PC-3 (cell line): ENCODE measurements around the gene CHPF2. TPM values are rescaled to one million over a fixed set of nuclear protein-coding genes. Genes with fewer than 3 reads are reported as not detected.

Experiments
- ATAC-seq: fragments of 200-7000 bp; cut with Tn5 transposase; 2 replicates; pipeline ENCODE4 v1.9.1; 2020; ENCODE audit warnings: mild to moderate bottlenecking, moderate library complexity
- BruUV-seq: library from RNA; stranded (reverse); fragments of 400-500 nt; replicated peaks from 2 replicates; lab custom pipeline; 2021; lab: Mats Ljungman, UMichigan
- CTCF ChIA-PET: fragments of 300-600 bp; sonication (Branson Sonifier 250); formaldehyde crosslinking; loops from one replicate; lab custom pipeline; 2022; ENCODE audit warnings: antibody characterized with exemption; lab: Charles Lee
- POLR2A ChIA-PET: fragments of 300-600 bp; sonication (Branson Sonifier 250); formaldehyde crosslinking; loops from one replicate; lab custom pipeline; 2022; ENCODE audit warnings: antibody characterized with exemption; ENCODE audit not compliant: unreplicated experiment; lab: Charles Lee
- DNase-seq: peaks from one replicate; pipeline ENCODE4 v3.0.0-alpha.2; 2015
- H2AFZ ChIP-seq: fragments of 300-600 bp; sonication (generic); 2 replicates; pipeline ENCODE4 v1.6.0; 2016; ENCODE audit warnings: antibody characterized with exemption, low read length
- H3F3A ChIP-seq: fragments of 300-600 bp; sonication (generic); one replicate; pipeline ENCODE4 v1.6.0; 2017; ENCODE audit warnings: antibody characterized with exemption, low read length, control low read depth, mild to moderate bottlenecking; ENCODE audit not compliant: unreplicated experiment
- H3K27ac ChIP-seq: fragments of 300-600 bp; sonication (generic); 2 replicates; pipeline ENCODE4 v1.5.1; 2016; ENCODE audit warnings: mild to moderate bottlenecking, low read length
- H3K27me3 ChIP-seq: fragments of 300-600 bp; sonication (generic); 2 replicates; pipeline ENCODE4 v1.6.1; 2016; ENCODE audit warnings: low read length, mixed read lengths
- H3K36me3 ChIP-seq: fragments of 300-600 bp; sonication (generic); 2 replicates; pipeline ENCODE4 v1.6.1; 2016; ENCODE audit warnings: low read depth, mixed run types, low read length, mixed read lengths
- H3K4me1 ChIP-seq: fragments of 300-600 bp; sonication (generic); 2 replicates; pipeline ENCODE4 v1.5.1; 2016; ENCODE audit warnings: low read length; ENCODE audit not compliant: insufficient read depth
- H3K4me2 ChIP-seq: fragments of 300-600 bp; sonication (generic); 2 replicates; pipeline ENCODE4 v1.6.0; 2016; ENCODE audit warnings: low read length
- H3K4me3 ChIP-seq: fragments of 300-600 bp; sonication (generic); 2 replicates; pipeline ENCODE4 v1.5.1; 2016; ENCODE audit warnings: mild to moderate bottlenecking, low read length, mixed read lengths
- H3K79me2 ChIP-seq: fragments of 300-600 bp; sonication (generic); 2 replicates; pipeline ENCODE4 v1.6.1; 2017; ENCODE audit warnings: low read length, mixed read lengths
- H3K9ac ChIP-seq: fragments of 300-600 bp; sonication (generic); 2 replicates; pipeline ENCODE4 v1.6.0; 2016; ENCODE audit warnings: mild to moderate bottlenecking, low read length
- H3K9me2 ChIP-seq: fragments of 300-600 bp; sonication (generic); replicated peaks from 2 replicates; pipeline ENCODE4 v1.6.1; 2016; ENCODE audit warnings: mixed run types, low read length, mixed read lengths
- H3K9me3 ChIP-seq: fragments of 300-600 bp; sonication (generic); 2 replicates; pipeline ENCODE4 v1.6.1; 2016; ENCODE audit warnings: low read length, mixed read lengths
- H4K20me1 ChIP-seq: fragments of 300-600 bp; sonication (generic); 2 replicates; pipeline ENCODE4 v1.6.1; 2016; ENCODE audit warnings: low read length, mixed read lengths
- EZH2 ChIP-seq: fragments of 300-600 bp; sonication (generic); IDR thresholded peaks from one replicate; pipeline ENCODE4 v1.6.1; 2017; ENCODE audit warnings: antibody characterized with exemption, mild to moderate bottlenecking, low read length; ENCODE audit not compliant: unreplicated experiment
- EZH2phosphoT487 ChIP-seq: fragments of 300-600 bp; sonication (generic); IDR thresholded peaks from 2 replicates; pipeline ENCODE4 v1.6.1; 2018; ENCODE audit warnings: mild to moderate bottlenecking, antibody characterized with exemption, low read length, borderline replicate concordance
- intact Hi-C: fragments of 100-400 bp; cut with micrococcal nuclease; formaldehyde crosslinking; loops from 2 replicates; pipeline ENCODE4 v1.9.0; 2023
- total RNA-seq: library from RNA; depleted of rRNA; stranded (reverse); fragments of >200 nt; gene quantifications from 2 replicates; pipeline ENCODE4 v1.2.3, GENCODE V29; 2014
- TF ChIP-seq, protein P1 (sequence below): fragments of 300-600 bp; sonication (generic); conservative IDR thresholded peaks from 2 replicates; pipeline ENCODE4 v1.5.1; 2017; ENCODE audit warnings: antibody characterized with exemption, low read depth, mild to moderate bottlenecking, low read length

The CHPF2 gene
- total RNA-seq, 1 experiment from 2014 or later = 30.1 TPM

DNA sequence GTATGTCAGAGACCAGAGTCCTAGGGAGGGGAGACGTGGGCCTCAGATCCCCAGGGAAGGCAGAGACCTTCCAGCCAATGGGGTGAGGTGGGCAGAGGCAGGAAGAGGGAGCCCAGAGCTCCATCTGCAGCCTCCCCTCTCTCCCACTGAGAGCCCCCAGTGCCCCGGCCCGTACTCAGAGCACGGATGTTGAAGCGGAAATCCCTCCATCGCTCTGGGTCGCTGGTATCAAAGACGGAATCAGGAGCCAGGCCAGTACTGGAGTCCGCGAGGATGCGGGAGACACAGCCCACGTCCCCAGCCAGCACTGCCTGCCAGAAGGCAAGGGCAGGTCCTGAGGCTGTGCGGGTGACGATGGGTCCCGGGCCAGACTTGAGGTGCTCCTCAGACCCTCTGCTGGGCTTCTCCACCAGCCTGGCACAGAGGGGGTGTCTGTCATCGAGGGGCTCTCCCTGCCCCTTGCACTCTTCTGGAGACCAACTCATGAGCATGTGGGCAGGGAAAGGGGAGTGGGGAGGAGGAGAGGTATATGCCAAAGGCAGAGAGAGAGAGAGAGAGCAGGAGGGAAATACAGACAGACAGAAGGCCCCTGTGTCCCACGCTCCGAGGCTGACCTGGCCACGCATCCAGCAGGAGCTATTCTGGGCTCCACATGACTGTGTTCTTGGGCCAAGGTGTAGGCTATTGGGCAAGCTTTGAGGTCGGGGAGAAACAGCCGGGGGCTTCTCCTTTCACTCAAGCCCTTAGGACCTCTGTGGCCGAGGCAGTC is 45.5 kb upstream of the CHPF2 start, which contains the start of gene ASB10:
Gene ASB10 (minus strand): TSS at position 611 of the 769 bp plus-strand sequence. CDS start 120 bp downstream, at position 491.
- Histone ChIP-seq H3K9ac (no peak within 1 kb of the TSS), H3K4me2 (no peak within 1 kb of the TSS), H2AFZ (no peak within 1 kb of the TSS), H3K27ac (no peak within 1 kb of the TSS), H3K9me2 (no peaks in the 10 kb centered on the region), H3K4me1 (no peaks in the 10 kb centered on the region), H3K4me3 (no peak within 1 kb of the TSS), H3F3A (no peaks in the 10 kb centered on the region), H3K79me2 (no peaks in the 10 kb centered on the region), H3K36me3 (no peaks in the 10 kb centered on the region), H3K27me3 (peaks cover 40% of the 10 kb centered on the region), H4K20me1 (no peaks in the 10 kb centered on the region), H3K9me3 (no peaks in the 10 kb centered on the region)
- ChIA-PET CTCF (no interaction called here), POLR2A (no interaction called here)
- BruUV-seq = no TSS peak
- TF ChIP-seq EZH2 (no peak), EZH2phosphoT487 (no peak)
- TF ChIP-seq, protein P1, sequence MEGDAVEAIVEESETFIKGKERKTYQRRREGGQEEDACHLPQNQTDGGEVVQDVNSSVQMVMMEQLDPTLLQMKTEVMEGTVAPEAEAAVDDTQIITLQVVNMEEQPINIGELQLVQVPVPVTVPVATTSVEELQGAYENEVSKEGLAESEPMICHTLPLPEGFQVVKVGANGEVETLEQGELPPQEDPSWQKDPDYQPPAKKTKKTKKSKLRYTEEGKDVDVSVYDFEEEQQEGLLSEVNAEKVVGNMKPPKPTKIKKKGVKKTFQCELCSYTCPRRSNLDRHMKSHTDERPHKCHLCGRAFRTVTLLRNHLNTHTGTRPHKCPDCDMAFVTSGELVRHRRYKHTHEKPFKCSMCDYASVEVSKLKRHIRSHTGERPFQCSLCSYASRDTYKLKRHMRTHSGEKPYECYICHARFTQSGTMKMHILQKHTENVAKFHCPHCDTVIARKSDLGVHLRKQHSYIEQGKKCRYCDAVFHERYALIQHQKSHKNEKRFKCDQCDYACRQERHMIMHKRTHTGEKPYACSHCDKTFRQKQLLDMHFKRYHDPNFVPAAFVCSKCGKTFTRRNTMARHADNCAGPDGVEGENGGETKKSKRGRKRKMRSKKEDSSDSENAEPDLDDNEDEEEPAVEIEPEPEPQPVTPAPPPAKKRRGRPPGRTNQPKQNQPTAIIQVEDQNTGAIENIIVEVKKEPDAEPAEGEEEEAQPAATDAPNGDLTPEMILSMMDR = no peak
- DNase-seq (no peak), ATAC-seq (no peak)
- intact Hi-C loops = no loop called here

DNA sequence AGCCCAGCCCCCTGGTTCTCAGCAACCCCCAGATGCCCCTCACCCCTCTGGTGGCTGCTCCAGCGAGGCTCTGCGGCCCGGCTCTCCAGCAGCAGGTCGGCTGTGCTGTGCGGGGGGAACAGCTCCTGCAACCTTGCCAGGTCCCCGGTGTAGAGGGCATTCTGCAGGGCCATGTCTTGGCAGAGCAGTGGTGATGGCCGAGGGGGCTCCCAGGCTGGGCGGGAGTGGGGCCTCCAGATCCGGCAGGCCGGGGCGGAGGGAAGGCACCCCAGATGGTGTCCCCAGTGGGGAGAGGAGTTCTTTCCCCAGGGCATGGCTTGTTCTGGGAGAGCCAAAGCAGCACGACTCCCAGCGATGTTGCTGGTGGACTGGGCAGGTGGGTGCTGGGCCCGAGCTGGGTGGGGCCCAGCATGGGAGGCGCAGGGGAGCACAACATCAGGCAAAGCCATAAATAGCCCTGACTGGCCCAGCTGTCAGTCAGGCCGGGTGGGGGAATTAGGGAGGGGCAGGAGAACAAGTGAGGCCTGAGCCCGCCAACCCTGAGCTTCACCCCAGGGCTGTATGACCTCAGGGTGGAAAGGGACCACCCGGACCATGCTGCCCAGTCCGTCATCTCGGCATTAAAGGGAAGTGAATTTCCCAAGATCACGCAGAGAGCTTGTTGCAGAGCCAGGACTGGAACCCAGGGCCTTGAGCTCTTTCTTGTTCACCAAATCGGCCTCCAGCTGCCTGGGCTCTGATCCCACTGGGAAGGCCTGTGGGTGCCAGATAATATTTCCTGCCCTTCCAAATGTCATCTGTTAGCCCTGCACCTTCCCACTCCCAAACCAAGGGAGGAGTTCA is 44.7 kb upstream of the CHPF2 start:
- Histone ChIP-seq H2AFZ (no peak overlapping the region), H3K27ac (no peak overlapping the region), H3K4me3 (no peak overlapping the region), H3K9me3 (no peaks in the 10 kb centered on the region), H3K79me2 (no peaks in the 10 kb centered on the region), H3F3A (no peaks in the 10 kb centered on the region), H3K4me1 (no peaks in the 10 kb centered on the region), H3K4me2 (no peak overlapping the region), H3K9ac (no peak overlapping the region), H3K36me3 (no peaks in the 10 kb centered on the region), H3K9me2 (no peaks in the 10 kb centered on the region), H4K20me1 (no peaks in the 10 kb centered on the region), H3K27me3 (peaks cover 38% of the 10 kb centered on the region)
- ATAC-seq (no peak), DNase-seq (no peak)
- ChIA-PET POLR2A (interaction anchor here (0.5 kb wide), 1 partner anchor 26 kb away, joined by 7 read pairs; no protein-coding TSS in a partner anchor), CTCF (no interaction called here)
- intact Hi-C loops = no loop called here
- TF ChIP-seq EZH2phosphoT487 (no peak), EZH2 (no peak)
- TF ChIP-seq, protein P1 = no peak
- no TSS peak for BruUV-seq
